A549 (cell line): ENCODE results near the gene YPEL4. TPM values are rescaled to one million over a fixed set of nuclear protein-coding genes. Genes with fewer than 3 reads are reported as not detected.

Source experiments
- ATAC-seq, 2 experiments: fragments of 200-7000 bp in 1 of 2; fragments of >200 bp in 1 of 2; cut with Nextera tagmentation in 1 of 2; cut with Tn5 transposase in 1 of 2; 3 replicates each; pipeline versions ENCODE4 v1.8.0 to v1.9.1; 2018 to 2020; ENCODE audit warnings: mild to moderate bottlenecking in 1 of 2, moderate library complexity in 1 of 2
- CTCF ChIA-PET: fragments of 300-600 bp; sonication (Branson Sonifier 250); formaldehyde crosslinking; extraction: SDS; loops from one replicate; lab custom pipeline; 2021; ENCODE audit warnings: antibody characterized with exemption, inconsistent platforms; lab: Yijun Ruan, JAX
- POLR2A ChIA-PET: fragments of 350-600 bp; formaldehyde crosslinking; extraction: SDS; loops from one replicate; lab custom pipeline; 2021; ENCODE audit warnings: antibody characterized with exemption, inconsistent platforms; lab: Yijun Ruan, JAX
- DNase-seq, 2 experiments: peaks; one replicate each; pipeline versions ENCODE4 v3.0.0 to v3.0.0-alpha.2; 2011 to 2016; ENCODE audit warnings: low read depth in 1 of 2, low spot score in 1 of 2
- FAIRE-seq: peaks from 2 replicates; lab custom pipeline; 2011; peaks lifted over from hg19 to GRCh38; lab: Jason Lieb, UNC
- H3K27ac ChIP-seq, 2 experiments: fragments of >200 bp; sonication (Bioruptor Twin); formaldehyde crosslinking; 3 replicates each; pipeline ENCODE4 v1.5.1; 2016 to 2017
- H3K4me1 ChIP-seq: fragments of >200 bp; sonication (Bioruptor Twin); formaldehyde crosslinking; 3 replicates; pipeline ENCODE4 v1.6.1; 2016
- H3K4me2 ChIP-seq: fragments of >200 bp; sonication (Bioruptor Twin); formaldehyde crosslinking; 3 replicates; pipeline ENCODE4 v1.6.1; 2016
- H3K4me3 ChIP-seq: fragments of >200 bp; sonication (Bioruptor Twin); formaldehyde crosslinking; 3 replicates; pipeline ENCODE4 v1.5.1; 2016
- H3K9me3 ChIP-seq: fragments of >200 bp; sonication (Bioruptor Twin); formaldehyde crosslinking; 3 replicates; pipeline ENCODE4 v1.6.1; 2016
- BCL3 ChIP-seq: fragments of >200 bp; sonication (Bioruptor Twin); formaldehyde crosslinking; IDR thresholded peaks from 3 replicates; pipeline ENCODE4 v1.6.1; 2016
- BHLHE40 ChIP-seq: IDR thresholded peaks from 2 replicates; pipeline ENCODE4 v1.6.1; 2012; ENCODE audit warnings: low read depth, low read length, inconsistent platforms
- CEBPB ChIP-seq, 2 experiments: fragments of >200 bp in 1 of 2; sonication (Bioruptor Twin) in 1 of 2; formaldehyde crosslinking in 1 of 2; IDR thresholded peaks; 2 replicates each; pipeline ENCODE4 v1.6.1; 2012 to 2016
- CHD4 ChIP-seq: fragments of 200-600 bp; sonication (generic); IDR thresholded peaks from 2 replicates; pipeline ENCODE4 v1.6.1; 2016; ENCODE audit warnings: antibody characterized with exemption, mild to moderate bottlenecking, borderline replicate concordance
- ESRRA ChIP-seq: fragments of 150-350 bp; IDR thresholded peaks from 2 replicates; pipeline ENCODE4 v1.6.1; 2014; ENCODE audit warnings: mild to moderate bottlenecking, low read length, borderline replicate concordance
- FOSL2 ChIP-seq, 2 experiments: fragments of 450-650 bp in 1 of 2; fragments of >200 bp in 1 of 2; sonication (Bioruptor Twin) in 1 of 2; formaldehyde crosslinking; IDR thresholded peaks; 2 replicates each; pipeline versions ENCODE4 v1.5.0 to v1.6.1; 2016 to 2020; ENCODE audit warnings: mild to moderate bottlenecking in 1 of 2, moderate library complexity in 1 of 2
- HES2 ChIP-seq: fragments of >200 bp; sonication (Bioruptor Twin); formaldehyde crosslinking; IDR thresholded peaks from 2 replicates; pipeline ENCODE4 v1.6.1; 2016
- HEYL ChIP-seq: fragments of 250-450 bp; sonication (Bioruptor Pico); IDR thresholded peaks from 2 replicates; pipeline ENCODE4 v1.8.0; 2021; ENCODE audit warnings: mild to moderate bottlenecking, moderate library complexity
- HOXB13 ChIP-seq: fragments of 250-450 bp; sonication (Bioruptor Pico); IDR thresholded peaks from 2 replicates; pipeline ENCODE4 v1.5.0; 2020; ENCODE audit warnings: low read depth, mild to moderate bottlenecking, moderate library complexity
- HOXB5 ChIP-seq: fragments of 250-450 bp; sonication (Bioruptor Pico); IDR thresholded peaks from 2 replicates; pipeline ENCODE4 v1.5.0; 2020; ENCODE audit warnings: mild to moderate bottlenecking, moderate library complexity
- KDM5A ChIP-seq: fragments of 200-600 bp; sonication (generic); IDR thresholded peaks from 2 replicates; pipeline ENCODE4 v1.6.1; 2016; ENCODE audit warnings: antibody characterized with exemption, mild to moderate bottlenecking
- MAFK ChIP-seq: fragments of 450-650 bp; IDR thresholded peaks from 2 replicates; pipeline ENCODE4 v1.6.1; 2014; ENCODE audit not compliant: partially characterized antibody
- MAZ ChIP-seq: fragments of 150-350 bp; IDR thresholded peaks from 2 replicates; pipeline ENCODE4 v1.6.1; 2014; ENCODE audit warnings: antibody characterized with exemption, low read depth, low read length, borderline replicate concordance
- MYC ChIP-seq: IDR thresholded peaks from 2 replicates; pipeline ENCODE4 v1.6.1; 2012; ENCODE audit warnings: mild to moderate bottlenecking, inconsistent platforms, low read length, improper control_type of control experiment, borderline replicate concordance
- NR3C1 ChIP-seq: fragments of >200 bp; sonication (Bioruptor Twin); formaldehyde crosslinking; IDR thresholded peaks from 3 replicates; pipeline ENCODE4 v1.6.1; 2017
- PBX3 ChIP-seq: IDR thresholded peaks from 2 replicates; pipeline ENCODE4 v1.6.1; 2012
- POLR2A ChIP-seq: IDR thresholded peaks from 2 replicates; pipeline ENCODE4 v1.6.1; 2012; ENCODE audit warnings: mild to moderate bottlenecking, low read length
- POLR2AphosphoS2 ChIP-seq: conservative IDR thresholded peaks from 2 replicates; pipeline ENCODE4 v1.6.1; 2012; ENCODE audit warnings: low read length, improper control_type of control experiment, inconsistent platforms
- RAD21 ChIP-seq, 2 experiments: fragments of >200 bp in 1 of 2; sonication (Bioruptor Twin) in 1 of 2; formaldehyde crosslinking in 1 of 2; IDR thresholded peaks in 1 of 2; conservative IDR thresholded peaks in 1 of 2; 2 replicates in 1 of 2; 3 replicates in 1 of 2; pipeline ENCODE4 v1.6.1; 2012 to 2018; ENCODE audit warnings: inconsistent platforms in 1 of 2
- RNF2 ChIP-seq: fragments of 200-600 bp; sonication (generic); IDR thresholded peaks from 2 replicates; pipeline ENCODE4 v1.6.1; 2016; ENCODE audit warnings: low read depth, mild to moderate bottlenecking, antibody characterized with exemption, moderate library complexity, borderline replicate concordance
- ZC3H11A ChIP-seq: fragments of 450-650 bp; IDR thresholded peaks from 2 replicates; pipeline ENCODE4 v1.6.1; 2014; ENCODE audit warnings: antibody characterized with exemption, mild to moderate bottlenecking
- ZFP36 ChIP-seq: fragments of 450-650 bp; IDR thresholded peaks from 2 replicates; pipeline ENCODE4 v1.6.1; 2014; ENCODE audit warnings: borderline replicate concordance; ENCODE audit not compliant: partially characterized antibody
- ZSCAN20 ChIP-seq: fragments of 250-450 bp; sonication (Bioruptor Pico); IDR thresholded peaks from 2 replicates; pipeline ENCODE4 v1.8.0; 2022; ENCODE audit warnings: mild to moderate bottlenecking, moderate library complexity
- whole genome bisulfite sequencing: methylation state at CpG from one replicate; pipeline ENCODE4 v1.1.6; 2017; ENCODE audit errors: missing lambda C conversion rate; 5-methylcytosine and 5-hydroxymethylcytosine counted together
- polyA plus RNA-seq, 4 experiments: library from polyadenylated mRNA; depleted of rRNA in 3 of 4; stranded (reverse); fragments of >200 nt; fragmentation: RNase III in 1 of 4; extraction: RNeasy Plus Mini Kit Qiagen cat#74134 plus additional on column Dnase treatment in 1 of 4; gene quantifications; 2 replicates in 3 of 4; 3 replicates in 1 of 4; pipeline ENCODE4 v1.2.3, GENCODE V29; 2011 to 2017
- TF ChIP-seq, protein P1 (sequence below): IDR thresholded peaks from 2 replicates; pipeline ENCODE4 v1.6.1; 2012

The YPEL4 gene
- polyA plus RNA-seq, 2 of the 4 experiments (the other 2 are of a cell fraction) = 0.04 to 0.06 TPM

GRCh38 chr11:57640068-57640800 is 9.5 kb downstream of the YPEL4 start:
- H3K9me3 ChIP-seq = no peaks in the 10 kb centered on the region
- DNase-seq (no peak), FAIRE-seq (no peak), ATAC-seq (no peak)
- peak overlapping the region; percentile 87 for H3K4me2 ChIP-seq
- CTCF ChIA-PET = interaction anchor here (0.7 to 11.7 kb wide), 30 partner anchors 9 to 295 kb away, joined by 3 to 318 read pairs (median 4); partner anchors contain the start of genes CLP1, RTN4RL2, TIMM10 and UBE2L6
- WGBS = 89% methylated on average over 9 of the region's 9 CpGs
- TF ChIP-seq, protein P1, sequence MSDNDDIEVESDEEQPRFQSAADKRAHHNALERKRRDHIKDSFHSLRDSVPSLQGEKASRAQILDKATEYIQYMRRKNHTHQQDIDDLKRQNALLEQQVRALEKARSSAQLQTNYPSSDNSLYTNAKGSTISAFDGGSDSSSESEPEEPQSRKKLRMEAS = no peak
- peak; percentile 11 for TF ChIP-seq MAFK
- H3K27ac ChIP-seq = peak overlapping the region; percentile 99; a peak in 3 of 6 replicates
- H3K4me3 ChIP-seq = no peak overlapping the region
- peaks cover 30% of the 10 kb centered on the region for H3K4me1 ChIP-seq
- POLR2A ChIA-PET = interaction anchor here (1.4 to 1.9 kb wide), 2 partner anchors 65 to 72 kb away, joined by 3 to 16 read pairs; partner anchors contain the start of gene UBE2L6

- ATAC-seq = peak in 1 of 2 experiments; percentile 8; a peak in 3 of 6 replicates
- peak overlapping the region; percentile 99 for H3K27ac ChIP-seq
Observed at GRCh38 chr11:57639321-57640067, 10.2 kb downstream of the YPEL4 start.

DNA sequence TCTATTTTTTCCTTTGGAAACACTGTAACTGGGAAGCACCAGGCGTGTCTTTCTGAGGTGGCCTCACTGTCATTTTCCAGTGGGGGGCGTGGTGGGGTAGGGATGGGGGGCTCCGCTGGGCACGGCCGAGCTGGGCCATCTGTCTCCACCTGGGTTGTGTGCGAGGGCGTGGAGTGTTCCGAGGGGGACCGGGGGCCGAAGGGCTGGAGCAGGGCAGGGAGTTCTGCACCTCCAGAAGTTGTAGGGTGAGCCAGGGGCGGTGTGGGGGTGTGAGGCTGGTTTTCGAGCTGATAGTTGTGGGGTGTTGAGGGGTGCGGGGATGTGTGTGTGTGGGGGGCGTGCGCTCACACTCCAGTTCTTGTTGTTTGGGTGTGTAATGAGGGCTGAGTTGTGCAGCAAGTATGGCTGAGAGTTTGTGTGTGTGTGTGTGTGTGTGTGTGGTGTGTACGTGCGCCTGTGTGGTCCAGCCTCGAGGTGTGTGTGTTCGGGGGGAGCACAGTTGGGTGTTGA is 10.8 kb downstream of the YPEL4 start:
- peak overlapping the region; percentile 87 for H3K4me2 ChIP-seq
- no peak for TF ChIP-seq HEYL (CRISPR knock-in tag)
- no peak for TF ChIP-seq ESRRA
- no peak for TF ChIP-seq RAD21 (conservative IDR thresholded peaks at IDR 0.05 in 1 of 2, IDR thresholded peaks at IDR 0.05 in 1 of 2)
- no peak for TF ChIP-seq NR3C1
- no peak for TF ChIP-seq RNF2
- TF ChIP-seq MAZ = no peak
- no peak for TF ChIP-seq CEBPB (IDR thresholded peaks at IDR 0.05)
- TF ChIP-seq ZC3H11A = no peak
- no peak for TF ChIP-seq PBX3
- no peak for TF ChIP-seq CHD4
- no peak for TF ChIP-seq BHLHE40
- TF ChIP-seq ZSCAN20 = no peak
- TF ChIP-seq HOXB13 (CRISPR knock-in tag) = no peak
- TF ChIP-seq KDM5A = no peak
- TF ChIP-seq, protein P1 = no peak
- no peak for DNase-seq
- CTCF ChIA-PET = interaction anchor here (0.7 to 11.7 kb wide), 8 partner anchors 11 to 293 kb away, joined by 3 to 318 read pairs (median 17); partner anchors contain the start of genes RTN4RL2, TIMM10, UBE2L6 and YPEL4
- no peaks in the 10 kb centered on the region for H3K9me3 ChIP-seq
- H3K27ac ChIP-seq = peak overlapping the region; percentile 99
- POLR2A ChIA-PET = no interaction called here
- peak overlapping the region; percentile 89 for H3K4me3 ChIP-seq
- no peak for FAIRE-seq
- H3K4me1 ChIP-seq = peaks cover 26% of the 10 kb centered on the region
- peak; percentile 7 to 11; a peak in 2 of 6 replicates for ATAC-seq
- WGBS = 7% methylated on average over 13 of the region's 19 CpGs

More at GRCh38 chr11:57639321-57640067, 10.2 kb downstream of the YPEL4 start:
- 41% methylated on average over 14 of the region's 15 CpGs for WGBS
- ChIA-PET POLR2A (no interaction called here), CTCF (interaction anchor here (0.7 to 11.7 kb wide), 21 partner anchors 8 to 294 kb away, joined by 3 to 318 read pairs (median 4); partner anchors contain the start of genes RTN4RL2, TIMM10, UBE2L6 and YPEL4)
- no peak for TF ChIP-seq POLR2AphosphoS2
- TF ChIP-seq BCL3 = no peak
- TF ChIP-seq HES2 = no peak
- TF ChIP-seq ZFP36 = no peak
- TF ChIP-seq MYC = no peak
- no peak for TF ChIP-seq HOXB5 (CRISPR knock-in tag)
- no peak for TF ChIP-seq FOSL2 (IDR thresholded peaks at IDR 0.05)
- TF ChIP-seq FOSL2 (CRISPR knock-in tag; IDR thresholded peaks at IDR 0.05) = no peak
- no peak for TF ChIP-seq RNF2
- TF ChIP-seq POLR2A = no peak
- peak in 1 of 2 experiments; percentile 27 for DNase-seq
- Histone ChIP-seq H3K4me3 (peak overlapping the region; percentile 89), H3K4me2 (peak overlapping the region; percentile 87), H3K4me1 (peaks cover 26% of the 10 kb centered on the region), H3K9me3 (no peaks in the 10 kb centered on the region)
- FAIRE-seq = no peak
